ENCODE data around the gene NBEAL2.
A peak's percentile ranks its signal among the peaks of the same experiment; 100 is the strongest.

The NBEAL2 gene

GRCh38 chr3:46947546-46947901 is 31.9 kb upstream of the NBEAL2 start:
- Histone ChIP-seq H3K36me3 (peaks cover 25% of the 10 kb centered on the region), H3K9me3 (ENCODE audit: severe bottlenecking) (no peaks in the 10 kb centered on the region), H3K4me3 (ENCODE audit: low read depth, low read length) (no peak overlapping the region), H3K27me3 (ENCODE audit: insufficient read depth, low read depth, severe bottlenecking) (no peaks in the 10 kb centered on the region), H3K27ac (peak overlapping the region; percentile 91)
- DNase-seq, result no peak
- TF ChIP-seq CTCF (IDR thresholded peaks at IDR 0.05; ENCODE audit: low read depth, low read length), result no peak

GRCh38 chr3:46947981-46948791 is 31.3 kb upstream of the NBEAL2 start:
- peak; percentile 81 for DNase-seq
- H3K27ac ChIP-seq, result peak overlapping the region; percentile 91

GRCh38 chr3:46948830-46949671 is 30.4 kb upstream of the NBEAL2 start:
- Histone ChIP-seq H3K9me3 (ENCODE audit: severe bottlenecking) (no peaks in the 10 kb centered on the region), H3K27me3 (ENCODE audit: insufficient read depth, low read depth, severe bottlenecking) (no peaks in the 10 kb centered on the region), H3K36me3 (peaks cover 15% of the 10 kb centered on the region), H3K4me3 (ENCODE audit: low read depth, low read length) (no peak overlapping the region), H3K27ac (peak overlapping the region; percentile 91)
- no peak for TF ChIP-seq CTCF (IDR thresholded peaks at IDR 0.05; ENCODE audit: low read depth, low read length)
- DNase-seq, result no peak

More at GRCh38 chr3:46947981-46948791, 31.3 kb upstream of the NBEAL2 start:
- H3K9me3 ChIP-seq (ENCODE audit: severe bottlenecking), result no peaks in the 10 kb centered on the region
- H3K36me3 ChIP-seq, result peaks cover 23% of the 10 kb centered on the region
- no peaks in the 10 kb centered on the region for H3K27me3 ChIP-seq (ENCODE audit: insufficient read depth, low read depth, severe bottlenecking)
- TF ChIP-seq CTCF (IDR thresholded peaks at IDR 0.05; ENCODE audit: low read depth, low read length), result no peak
- H3K4me3 ChIP-seq (ENCODE audit: low read depth, low read length), result no peak overlapping the region

GRCh38 chr3:46950177-46950576 is 29.3 kb upstream of the NBEAL2 start:
- no peaks in the 10 kb centered on the region for H3K9me3 ChIP-seq (ENCODE audit: severe bottlenecking)
- H3K27me3 ChIP-seq (ENCODE audit: insufficient read depth, low read depth, severe bottlenecking), result no peaks in the 10 kb centered on the region
- no peak overlapping the region for H3K27ac ChIP-seq
- no peak for DNase-seq
- no peak overlapping the region for H3K4me3 ChIP-seq (ENCODE audit: low read depth, low read length)
- H3K36me3 ChIP-seq, result peaks cover 15% of the 10 kb centered on the region
- no peak for TF ChIP-seq CTCF (IDR thresholded peaks at IDR 0.05; ENCODE audit: low read depth, low read length)

GRCh38 chr3:46950650-46951241 is 28.7 kb upstream of the NBEAL2 start:
- H3K27me3 ChIP-seq (ENCODE audit: insufficient read depth, low read depth, severe bottlenecking), result no peaks in the 10 kb centered on the region
- peaks cover 13% of the 10 kb centered on the region for H3K36me3 ChIP-seq
- DNase-seq, result no peak
- TF ChIP-seq CTCF (IDR thresholded peaks at IDR 0.05; ENCODE audit: low read depth, low read length), result no peak
- H3K9me3 ChIP-seq (ENCODE audit: severe bottlenecking), result no peaks in the 10 kb centered on the region
- H3K27ac ChIP-seq, result no peak overlapping the region
- no peak overlapping the region for H3K4me3 ChIP-seq (ENCODE audit: low read depth, low read length)
